OCI-LY3 (cell line): ENCODE results near the gene CARD14.

Source experiments
- H2AFZ ChIP-seq: fragments of 200-600, 300-600 bp; shearing (Covaris generic); 2 replicates; pipeline ENCODE4 v1.6.0; 2014; ENCODE audit warnings: antibody characterized with exemption, low read depth, low read length
- H3K27ac ChIP-seq: fragments of 200-600, 300-600 bp; sonication (generic); 2 replicates; pipeline ENCODE4 v1.5.1; 2014; ENCODE audit warnings: mild to moderate bottlenecking, low read length, moderate library complexity, mixed read lengths
- H3K27me3 ChIP-seq: fragments of 200-600, 300-600 bp; sonication (generic); 2 replicates; pipeline ENCODE4 v1.6.1; 2014; ENCODE audit warnings: low read depth, low read length, mixed read lengths
- H3K36me3 ChIP-seq: fragments of 200-600, 300-600 bp; sonication (generic); replicated peaks from 2 replicates; pipeline ENCODE3; 2014; ENCODE audit warnings: low read depth, low read length, mixed read lengths
- H3K4me1 ChIP-seq: fragments of 300-600, 200-600 bp; sonication (generic); 2 replicates; pipeline ENCODE4 v1.6.1; 2014; ENCODE audit warnings: low read length, mixed read lengths
- H3K4me2 ChIP-seq: fragments of 200-600, 300-600 bp; sonication (generic); 2 replicates; pipeline ENCODE4 v1.6.1; 2014; ENCODE audit warnings: low read length, mixed read lengths
- H3K4me3 ChIP-seq: fragments of 300-600, 200-600 bp; sonication (generic); 2 replicates; pipeline ENCODE4 v1.5.1; 2014; ENCODE audit warnings: antibody characterized with exemption, mild to moderate bottlenecking, low read length, moderate library complexity
- H3K79me2 ChIP-seq: fragments of 300-600, 200-600 bp; shearing (Covaris generic); 2 replicates; pipeline ENCODE4 v1.6.1; 2014; ENCODE audit warnings: mild to moderate bottlenecking, low read length, mixed read lengths
- H3K9ac ChIP-seq: fragments of 300-600, 200-600 bp; shearing (Covaris generic); 2 replicates; pipeline ENCODE4 v1.6.0; 2014; ENCODE audit warnings: mild to moderate bottlenecking, low read length, moderate library complexity
- H3K9me3 ChIP-seq: fragments of 200-600, 300-600 bp; shearing (Covaris generic); 2 replicates; pipeline ENCODE4 v1.6.1; 2014; ENCODE audit warnings: low read length, mixed read lengths; ENCODE audit not compliant: insufficient read depth
- H4K20me1 ChIP-seq: fragments of 200-600, 300-600 bp; sonication (generic); 2 replicates; pipeline ENCODE4 v1.6.1; 2016; ENCODE audit warnings: low read length, mixed read lengths; ENCODE audit not compliant: insufficient read depth
- CTCF ChIP-seq: fragments of 200-600, 300-600 bp; sonication (generic); IDR thresholded peaks from 2 replicates; pipeline ENCODE4 v1.5.1; 2014; ENCODE audit warnings: antibody characterized with exemption, low read length, low read depth
- EZH2phosphoT487 ChIP-seq: fragments of 200-600 bp; shearing (Covaris generic); IDR thresholded peaks from 2 replicates; pipeline ENCODE4 v1.6.1; 2018; ENCODE audit warnings: antibody characterized with exemption, mixed run types, low read depth

CARD14 gene

GRCh38 chr17:80217703-80218362, 48.0 kb downstream of the CARD14 start:
- Histone ChIP-seq H2AFZ (no peak overlapping the region), H4K20me1 (peaks cover 18% of the 10 kb centered on the region)

DNA sequence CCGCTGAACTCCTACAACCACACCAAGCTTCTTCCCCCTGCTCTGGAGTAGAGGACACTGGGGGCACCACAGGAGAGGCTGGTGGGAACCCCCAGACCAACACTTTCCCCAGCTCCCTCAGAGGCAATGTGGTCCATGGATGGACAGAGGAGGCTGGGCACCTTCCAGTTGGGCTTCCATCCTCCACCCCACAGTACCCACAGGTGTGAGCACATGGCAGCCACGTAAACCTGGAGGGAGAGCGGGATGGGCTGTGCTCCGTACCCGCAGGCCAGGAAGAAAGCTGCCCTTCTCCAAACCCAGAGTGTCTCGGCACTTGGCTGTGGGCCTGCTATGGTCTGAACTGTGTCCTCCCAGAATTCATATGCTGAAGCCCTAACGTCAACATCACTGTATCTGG, 48.6 kb downstream of the CARD14 start:
- Histone ChIP-seq H3K79me2 (peaks cover 17% of the 10 kb centered on the region), H3K27ac (no peak overlapping the region), H3K4me1 (peaks cover 7% of the 10 kb centered on the region; the same call in 1 of the 2 replicates), H3K9me3 (no peaks in the 10 kb centered on the region), H4K20me1 (peaks cover 18% of the 10 kb centered on the region), H3K36me3 (peaks cover 27% of the 10 kb centered on the region), H3K4me3 (no peak overlapping the region), H2AFZ (no peak overlapping the region), H3K27me3 (no peaks in the 10 kb centered on the region), H3K4me2 (no peak overlapping the region), H3K9ac (no peak overlapping the region)
- no peak for TF ChIP-seq EZH2phosphoT487
- no peak for TF ChIP-seq CTCF

More at GRCh38 chr17:80217703-80218362, 48.0 kb downstream of the CARD14 start:
- no peak for TF ChIP-seq EZH2phosphoT487
- TF ChIP-seq CTCF, result no peak
- Histone ChIP-seq H3K36me3 (peaks cover 27% of the 10 kb centered on the region), H3K4me1 (peaks cover 7% of the 10 kb centered on the region; the same call in 1 of the 2 replicates), H3K4me2 (no peak overlapping the region), H3K27me3 (no peaks in the 10 kb centered on the region), H3K4me3 (no peak overlapping the region), H3K79me2 (peaks cover 17% of the 10 kb centered on the region), H3K9ac (no peak overlapping the region), H3K27ac (no peak overlapping the region), H3K9me3 (no peaks in the 10 kb centered on the region)

- H3K4me1 ChIP-seq, result peaks cover 7% of the 10 kb centered on the region; the same call in 1 of the 2 replicates
- H3K36me3 ChIP-seq, result peaks cover 27% of the 10 kb centered on the region
- no peak overlapping the region for H2AFZ ChIP-seq
- no peaks in the 10 kb centered on the region for H3K9me3 ChIP-seq
- H3K4me2 ChIP-seq, result peak overlapping the region; percentile 86
- peak overlapping the region; percentile 85 for H3K4me3 ChIP-seq
- peak overlapping the region; percentile 84 for H3K9ac ChIP-seq
- H3K79me2 ChIP-seq, result peaks cover 17% of the 10 kb centered on the region
- H4K20me1 ChIP-seq, result peaks cover 18% of the 10 kb centered on the region
- H3K27me3 ChIP-seq, result no peaks in the 10 kb centered on the region
- no peak for TF ChIP-seq EZH2phosphoT487
- TF ChIP-seq CTCF, result no peak
- H3K27ac ChIP-seq, result peak overlapping the region; percentile 69
Measured at GRCh38 chr17:80219013-80219762, 49.4 kb downstream of the CARD14 start.

DNA sequence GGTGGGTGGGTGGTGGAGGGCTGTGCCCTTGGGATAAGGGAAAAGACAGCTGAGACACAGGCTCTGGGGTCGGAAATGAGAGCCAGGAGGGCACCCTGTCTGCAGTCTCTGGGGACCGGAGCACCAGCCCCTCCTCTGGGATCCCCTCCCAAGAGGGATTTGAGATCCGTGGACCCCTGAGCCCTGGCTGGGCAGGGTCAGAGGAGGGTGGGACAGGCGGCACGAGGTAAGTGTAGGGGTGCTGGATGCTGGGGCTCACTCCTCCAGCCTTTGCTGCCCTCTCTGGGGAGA, 49.9 kb downstream of the CARD14 start:
- Histone ChIP-seq H3K4me1 (peaks cover 7% of the 10 kb centered on the region; the same call in 1 of the 2 replicates), H3K9ac (peak overlapping the region; percentile 84), H2AFZ (no peak overlapping the region)

More for the DNA sequence above, 49.9 kb downstream of the CARD14 start:
- Histone ChIP-seq H3K79me2 (peaks cover 17% of the 10 kb centered on the region), H3K27me3 (no peaks in the 10 kb centered on the region), H3K27ac (peak overlapping the region; percentile 69), H3K4me3 (peak overlapping the region; percentile 85), H3K9me3 (no peaks in the 10 kb centered on the region), H3K36me3 (peaks cover 27% of the 10 kb centered on the region), H3K4me2 (peak overlapping the region; percentile 86), H4K20me1 (peaks cover 18% of the 10 kb centered on the region)
- TF ChIP-seq EZH2phosphoT487 (no peak), CTCF (no peak)
